Subcutaneous abdominal adipose tissue (tissue), 5 donors: ENCODE measurements around the gene DESI1.
"Not testable (repeated sequence)": the region's sequence is repeated elsewhere in the genome, so short reads cannot be mapped to it uniquely, and the experiment has no call there.

Experiments
- H3K27ac ChIP-seq: one replicate; pipeline ENCODE4 v1.7.0; 2013; ENCODE audit warnings: low read depth, mild to moderate bottlenecking, inconsistent platforms, low read length, moderate library complexity
- H3K27me3 ChIP-seq, 5 donors: one replicate each; pipeline ENCODE4 v1.7.0; 2013; ENCODE audit warnings: low read length in 5 of 5, inconsistent platforms in 1 of 5; ENCODE audit not compliant: control insufficient read depth in 5 of 5, insufficient read depth in 4 of 5
- H3K36me3 ChIP-seq, 5 donors: one replicate each; pipeline ENCODE4 v1.7.0; 2013; ENCODE audit warnings: low read length in 5 of 5; ENCODE audit not compliant: control insufficient read depth in 5 of 5, insufficient read depth in 5 of 5
- H3K4me1 ChIP-seq, 5 donors: one replicate each; pipeline ENCODE4 v1.7.0; 2013; ENCODE audit warnings: low read length in 5 of 5, mild to moderate bottlenecking in 3 of 5, moderate library complexity in 1 of 5; ENCODE audit not compliant: control insufficient read depth in 5 of 5, insufficient read depth in 5 of 5
- H3K4me3 ChIP-seq, 5 donors: one replicate each; pipeline ENCODE4 v1.7.0; 2013; ENCODE audit warnings: low read length in 5 of 5, low read depth in 1 of 5
- H3K9ac ChIP-seq, 5 donors: one replicate each; pipeline ENCODE4 v1.7.0; 2013; ENCODE audit warnings: low read length in 5 of 5, mild to moderate bottlenecking in 4 of 5, moderate library complexity in 3 of 5
- H3K9me3 ChIP-seq, 5 donors: one replicate each; pipeline ENCODE4 v1.7.0; 2013; ENCODE audit warnings: low read length in 5 of 5; ENCODE audit not compliant: control insufficient read depth in 5 of 5
- donor health status: healthy.
- donor health status: healthy.
- donor health status: healthy.
- donor health status: healthy.
- donor health status: healthy.

Gene DESI1

DNA sequence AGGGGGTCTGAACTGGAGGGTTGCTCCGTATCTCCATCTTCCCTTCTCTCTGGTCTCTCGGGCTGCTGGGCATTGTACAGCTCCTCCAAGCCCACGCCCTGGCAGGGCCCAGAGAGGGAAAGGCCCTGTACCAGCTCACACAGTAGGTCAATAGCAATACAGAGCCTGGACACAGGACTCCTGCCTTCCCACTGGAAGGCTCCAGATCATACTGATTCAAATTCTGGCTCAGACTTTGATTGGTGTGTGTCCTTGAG lies 53.4 kb downstream of the DESI1 start:
- Histone ChIP-seq H3K27me3 (peaks cover 0 to 6% (median 3%) of the 10 kb centered on the region in 5 donors), H3K9ac (no peak overlapping the region), H3K4me3 (no peak overlapping the region), H3K27ac (no peak overlapping the region), H3K36me3 (no peaks in the 10 kb centered on the region), H3K9me3 (no peaks in the 10 kb centered on the region), H3K4me1 (peaks cover 0 to 11% (median 6%) of the 10 kb centered on the region in 5 donors)

- no peaks in the 10 kb centered on the region for H3K36me3 ChIP-seq
- peaks cover 0 to 21% (median 16%) of the 10 kb centered on the region in 5 donors for H3K27me3 ChIP-seq
- peaks cover 0 to 11% (median 6%) of the 10 kb centered on the region in 5 donors for H3K4me1 ChIP-seq
- no peak overlapping the region for H3K27ac ChIP-seq
- no peak overlapping the region for H3K4me3 ChIP-seq
- no peak overlapping the region for H3K9ac ChIP-seq
- H3K9me3 ChIP-seq = no peaks in the 10 kb centered on the region
Measured at GRCh38 chr22:41565403-41566054, 55.3 kb downstream of the DESI1 start.

DNA sequence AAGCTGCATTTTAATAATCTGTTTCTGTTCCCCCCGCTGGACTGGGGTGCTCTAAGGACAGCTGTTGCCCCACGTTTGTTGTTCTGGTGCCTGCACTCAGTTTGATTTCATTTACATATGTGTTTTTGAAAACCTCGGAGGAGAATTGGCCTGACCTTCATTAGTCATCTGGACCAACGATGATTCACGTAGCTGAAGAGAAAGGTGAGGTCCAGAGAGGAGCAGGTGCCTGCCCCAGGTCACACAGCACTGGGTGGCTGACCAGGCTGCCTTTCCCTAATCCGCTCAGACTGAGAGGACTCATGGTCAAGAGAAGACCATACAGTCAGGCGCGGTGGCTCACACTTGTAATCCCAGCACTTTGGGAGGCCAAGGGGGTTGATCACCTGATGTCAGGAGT lies 56.3 kb downstream of the DESI1 start:
- Histone ChIP-seq H3K9ac (no peak overlapping the region), H3K9me3 (no peaks in the 10 kb centered on the region), H3K27ac (no peak overlapping the region), H3K36me3 (no peaks in the 10 kb centered on the region), H3K27me3 (peaks cover 0 to 28% (median 20%) of the 10 kb centered on the region in 5 donors), H3K4me1 (peaks cover 0 to 11% (median 6%) of the 10 kb centered on the region in 5 donors), H3K4me3 (no peak overlapping the region)

DNA sequence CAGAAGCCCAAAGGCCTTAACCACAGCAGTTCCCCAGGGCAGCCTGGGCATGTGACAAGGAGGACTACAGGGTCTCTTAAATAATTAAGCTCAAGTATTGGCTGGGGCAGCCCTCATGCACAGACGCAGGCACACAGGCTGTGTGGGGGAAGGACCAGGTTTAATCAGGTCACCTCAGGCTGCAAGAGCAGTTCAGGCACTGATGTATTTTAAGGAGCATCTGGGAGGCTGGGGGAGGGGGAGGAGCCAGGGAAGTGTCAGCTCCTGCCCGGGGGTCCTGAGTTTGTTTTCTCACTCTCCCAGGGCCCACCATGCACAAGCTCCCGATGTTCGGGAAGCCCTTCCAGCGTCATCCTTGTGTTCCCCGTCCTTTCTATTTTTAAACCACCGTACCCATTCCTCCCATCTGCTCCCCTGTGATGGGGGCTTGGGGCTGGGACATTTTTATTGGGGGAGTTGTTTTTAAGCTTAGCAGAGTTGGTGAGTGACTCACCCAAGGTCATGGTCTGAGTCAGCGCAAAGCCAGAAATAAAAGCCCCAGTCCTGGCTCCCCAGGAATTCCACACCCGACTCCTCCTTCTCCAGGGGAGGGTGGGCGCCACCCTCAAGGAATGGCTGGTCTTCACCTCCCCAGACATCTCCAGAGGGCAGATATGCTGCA lies 57.7 kb downstream of the DESI1 start:
- Histone ChIP-seq H3K27ac (no peak overlapping the region), H3K4me1 (peaks cover 0 to 11% (median 6%) of the 10 kb centered on the region in 5 donors)

DNA sequence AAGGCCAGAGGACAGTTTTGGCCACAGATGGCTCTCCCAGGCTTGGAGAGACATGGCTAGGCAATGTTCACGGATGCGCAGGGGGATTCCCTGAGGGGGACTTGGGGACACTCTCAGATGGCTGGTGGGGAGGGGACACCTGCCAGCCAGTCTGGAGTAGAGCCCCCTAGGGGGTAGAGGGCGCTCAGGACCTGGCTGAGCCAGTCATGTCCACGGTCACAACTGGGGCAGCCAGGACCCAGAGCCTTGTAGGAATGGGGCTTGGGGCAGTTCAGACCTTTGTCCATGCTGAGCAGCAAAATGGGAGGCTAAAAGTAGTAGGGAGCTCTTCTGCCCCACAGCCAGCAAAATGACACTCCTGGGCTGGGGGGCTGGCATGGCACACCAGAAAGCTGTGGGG lies 58.4 kb downstream of the DESI1 start:
- H3K4me1 ChIP-seq = peaks cover 0 to 15% (median 8%) of the 10 kb centered on the region in 5 donors
- no peak overlapping the region for H3K27ac ChIP-seq
- H3K36me3 ChIP-seq = no peaks in the 10 kb centered on the region
- H3K9me3 ChIP-seq = no peaks in the 10 kb centered on the region
- H3K9ac ChIP-seq = no peak overlapping the region
- H3K4me3 ChIP-seq = no peak overlapping the region
- H3K27me3 ChIP-seq = peaks cover 0 to 28% (median 21%) of the 10 kb centered on the region in 5 donors

More for the DNA sequence above, 57.7 kb downstream of the DESI1 start:
- peaks cover 0 to 28% (median 20%) of the 10 kb centered on the region in 5 donors for H3K27me3 ChIP-seq
- H3K9me3 ChIP-seq = no peaks in the 10 kb centered on the region
- no peak overlapping the region for H3K9ac ChIP-seq
- no peaks in the 10 kb centered on the region for H3K36me3 ChIP-seq
- no peak overlapping the region for H3K4me3 ChIP-seq

- Histone ChIP-seq H3K36me3 (no peaks in the 10 kb centered on the region), H3K27ac (no peak overlapping the region), H3K4me3 (no peak overlapping the region), H3K9ac (no peak overlapping the region), H3K27me3 (peaks cover 0 to 28% (median 21%) of the 10 kb centered on the region in 5 donors), H3K4me1 (peaks cover 0 to 17% (median 7%) of the 10 kb centered on the region in 5 donors), H3K9me3 (no peaks in the 10 kb centered on the region)
Measured at GRCh38 chr22:41561788-41562187, 59.1 kb downstream of the DESI1 start.

DNA sequence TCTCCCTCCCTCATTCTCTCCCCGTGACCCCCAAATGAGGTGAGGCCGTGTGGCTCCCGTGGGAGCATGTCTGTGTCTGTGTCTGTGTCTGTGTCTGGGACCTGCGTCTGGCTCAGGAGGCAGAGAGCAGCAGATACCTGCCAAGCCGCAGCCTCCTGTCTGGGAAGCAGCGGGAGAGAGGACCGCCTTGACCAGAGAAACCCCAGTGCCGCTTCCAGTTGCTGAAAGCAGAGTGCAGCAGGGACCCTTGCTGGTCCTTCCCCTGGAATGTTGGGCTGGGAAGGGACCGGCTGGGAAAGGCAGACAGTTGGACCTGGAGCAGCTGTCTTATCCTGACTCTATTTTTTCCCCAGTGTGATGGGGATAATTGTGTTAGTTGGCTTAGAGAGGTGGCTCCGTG lies 59.5 kb downstream of the DESI1 start:
- Histone ChIP-seq H3K36me3 (no peaks in the 10 kb centered on the region), H3K9ac (no peak overlapping the region), H3K4me3 (no peak overlapping the region), H3K27ac (no peak overlapping the region), H3K27me3 (peaks cover 0 to 28% (median 21%) of the 10 kb centered on the region in 5 donors), H3K4me1 (peaks cover 0 to 17% (median 6%) of the 10 kb centered on the region in 5 donors), H3K9me3 (no peaks in the 10 kb centered on the region)

- H3K27ac ChIP-seq = no peak overlapping the region
- H3K4me1 ChIP-seq = peaks cover 0 to 13% (median 6%) of the 10 kb centered on the region in 5 donors
- H3K9ac ChIP-seq = no peak overlapping the region
- no peak overlapping the region for H3K4me3 ChIP-seq
- H3K27me3 ChIP-seq = peaks cover 0 to 28% (median 21%) of the 10 kb centered on the region in 5 donors
- H3K9me3 ChIP-seq = no peaks in the 10 kb centered on the region
- H3K36me3 ChIP-seq = no peaks in the 10 kb centered on the region
Measured at GRCh38 chr22:41560095-41560471, 60.8 kb downstream of the DESI1 start.

GRCh38 chr22:41558241-41558630 lies 62.6 kb downstream of the DESI1 start:
- H3K27ac ChIP-seq, H3K4me3 ChIP-seq, H3K9me3 ChIP-seq, H3K9ac ChIP-seq, H3K36me3 ChIP-seq: not testable (repeated sequence)
- Histone ChIP-seq H3K4me1 (peaks cover 0 to 13% (median 6%) of the 10 kb centered on the region in 5 donors), H3K27me3 (peaks cover 0 to 28% (median 21%) of the 10 kb centered on the region in 5 donors)

- H3K9ac ChIP-seq = no peak overlapping the region
- H3K27me3 ChIP-seq = peaks cover 0 to 23% (median 18%) of the 10 kb centered on the region in 5 donors
- no peaks in the 10 kb centered on the region for H3K36me3 ChIP-seq
- H3K4me3 ChIP-seq = no peak overlapping the region
- H3K4me1 ChIP-seq = peaks cover 0 to 9% (median 6%) of the 10 kb centered on the region in 5 donors
- H3K9me3 ChIP-seq = no peaks in the 10 kb centered on the region
- H3K27ac ChIP-seq = no peak overlapping the region
Measured at GRCh38 chr22:41557401-41558240, 63.2 kb downstream of the DESI1 start.
